GM19043 (cell line): ENCODE results near the gene BRAT1.

Experiments used
- ATAC-seq: cut with Tn5 transposase; IDR thresholded peaks from one replicate; pipeline ENCODE4 v1.9.1; 2021; ENCODE audit warnings: low read depth; ENCODE audit not compliant: unreplicated experiment

Gene BRAT1

GRCh38 chr7:2586326-2587020, 31.1 kb upstream of the BRAT1 start:
- no peak for ATAC-seq

- no peak for ATAC-seq
These were observed 30.1 kb upstream of the BRAT1 start for GRCh38 chr7:2585446-2585845.

GRCh38 chr7:2583798-2584580, 28.7 kb upstream of the BRAT1 start:
- ATAC-seq = no peak

- ATAC-seq = no peak
These were observed 26.8 kb upstream of the BRAT1 start for GRCh38 chr7:2582006-2582735.

- ATAC-seq = no peak
These were observed 25.3 kb upstream of the BRAT1 start for GRCh38 chr7:2580636-2581035.

GRCh38 chr7:2577914-2578680, 22.8 kb upstream of the BRAT1 start:
- no peak for ATAC-seq

GRCh38 chr7:2576742-2577491, 21.6 kb upstream of the BRAT1 start:
- no peak for ATAC-seq

GRCh38 chr7:2575733-2576340, 20.5 kb upstream of the BRAT1 start:
- ATAC-seq = no peak

- no peak for ATAC-seq
These were observed 19.9 kb upstream of the BRAT1 start for GRCh38 chr7:2575046-2575732.

- no peak for ATAC-seq
These were observed 18.4 kb upstream of the BRAT1 start for GRCh38 chr7:2573761-2574160.

- no peak for ATAC-seq
These were observed 16.9 kb upstream of the BRAT1 start for GRCh38 chr7:2572101-2572842.

GRCh38 chr7:2571409-2571808, 16.1 kb upstream of the BRAT1 start:
- ATAC-seq = no peak

- ATAC-seq = no peak
These were observed 14.7 kb upstream of the BRAT1 start for GRCh38 chr7:2570021-2570420.

GRCh38 chr7:2569421-2569820, 14.1 kb upstream of the BRAT1 start:
- no peak for ATAC-seq

GRCh38 chr7:2568521-2569223, 13.3 kb upstream of the BRAT1 start:
- no peak for ATAC-seq

GRCh38 chr7:2567679-2568278, 12.5 kb upstream of the BRAT1 start:
- no peak for ATAC-seq

- ATAC-seq = peak; percentile 81
These were observed 11.8 kb upstream of the BRAT1 start for GRCh38 chr7:2566890-2567678.
